Erythroblast (primary cell): ENCODE measurements around the gene MYO6.

Experiments
- DNase-seq, 2 experiments: peaks; one replicate each; lab custom pipeline; 2025; lab: John Stamatoyannopoulos, UW
- GATA1 ChIP-seq: IDR thresholded peaks from 2 replicates; pipeline ENCODE4 v1.6.1; 2011; ENCODE audit warnings: low read depth, mild to moderate bottlenecking, control low read depth, low read length, moderate library complexity
- POLR2A ChIP-seq: IDR thresholded peaks from 2 replicates; pipeline ENCODE4 v1.6.1; 2011; ENCODE audit warnings: mild to moderate bottlenecking, low read length

The MYO6 gene

DNA sequence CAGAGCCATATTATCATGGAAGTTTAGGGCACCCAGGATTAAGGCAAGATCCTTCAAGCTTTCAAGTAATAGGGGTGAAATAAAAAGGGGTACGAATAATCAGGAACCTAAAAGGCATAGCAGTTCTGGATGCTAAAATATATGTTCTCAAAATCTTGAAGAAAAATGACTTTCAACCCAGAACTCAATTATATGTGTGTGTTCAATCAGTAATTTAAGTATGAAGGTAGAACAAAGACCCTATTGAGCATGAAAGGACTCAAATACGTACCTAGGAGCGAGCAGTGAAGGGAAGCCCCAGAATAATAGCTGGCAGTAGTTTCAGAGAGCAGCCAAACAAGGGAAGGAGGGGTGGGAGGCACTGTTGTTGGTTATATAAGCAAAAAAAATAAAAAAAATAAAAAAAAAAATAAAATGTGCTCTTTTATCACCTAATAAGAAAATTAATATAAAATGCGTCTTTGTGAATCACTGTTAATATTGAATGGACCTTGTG, 45.4 kb downstream of the MYO6 start:
- TF ChIP-seq GATA1 = no peak
- TF ChIP-seq POLR2A = no peak

GRCh38 chr6:75794954-75795739, 46.1 kb downstream of the MYO6 start:
- no peak for TF ChIP-seq POLR2A
- TF ChIP-seq GATA1 = no peak
- no peak for DNase-seq

More for the DNA sequence above, 45.4 kb downstream of the MYO6 start:
- DNase-seq = no peak

DNA sequence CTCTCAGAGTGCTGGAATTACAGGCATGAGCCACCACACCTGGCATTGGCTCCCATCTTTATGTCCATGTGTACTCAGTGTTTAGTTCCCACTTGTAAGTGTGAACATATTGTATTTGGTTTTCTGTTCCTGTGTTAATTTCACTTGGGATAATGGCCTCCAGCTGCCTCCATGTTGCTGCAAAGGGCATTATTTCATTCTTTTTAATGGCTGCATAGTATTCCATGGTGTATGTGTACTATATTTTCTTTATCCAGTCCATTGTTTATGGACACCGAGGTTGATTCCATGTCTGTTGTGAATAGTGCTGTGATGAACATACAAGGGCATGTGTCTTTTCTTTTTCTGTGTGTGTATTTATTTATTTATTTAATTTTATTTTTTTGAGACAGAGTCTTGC, 47.7 kb downstream of the MYO6 start:
- DNase-seq = no peak

DNA sequence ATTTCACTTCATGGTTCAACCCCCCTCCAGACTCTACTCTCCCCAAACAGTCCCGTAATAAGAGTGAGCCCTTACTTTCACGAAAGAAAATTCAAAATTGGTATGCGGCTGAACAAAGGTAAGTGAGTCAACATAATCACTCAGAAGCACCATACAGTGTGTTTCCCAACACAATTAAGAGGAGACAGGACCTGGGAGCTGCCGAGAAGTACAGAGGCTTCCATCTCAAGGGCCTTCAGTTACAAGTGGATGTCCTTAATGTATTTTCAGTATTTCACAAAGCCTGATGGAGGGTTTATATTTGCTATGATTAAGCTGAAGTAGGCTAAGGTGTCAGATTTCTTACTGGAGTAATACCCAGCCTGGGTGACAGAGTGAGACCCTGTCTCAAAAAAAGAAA, 51.1 kb downstream of the MYO6 start:
- DNase-seq = no peak
- TF ChIP-seq GATA1 (no peak), POLR2A (no peak)

More for the DNA sequence above, 47.7 kb downstream of the MYO6 start:
- no peak for TF ChIP-seq GATA1
- no peak for TF ChIP-seq POLR2A

DNA sequence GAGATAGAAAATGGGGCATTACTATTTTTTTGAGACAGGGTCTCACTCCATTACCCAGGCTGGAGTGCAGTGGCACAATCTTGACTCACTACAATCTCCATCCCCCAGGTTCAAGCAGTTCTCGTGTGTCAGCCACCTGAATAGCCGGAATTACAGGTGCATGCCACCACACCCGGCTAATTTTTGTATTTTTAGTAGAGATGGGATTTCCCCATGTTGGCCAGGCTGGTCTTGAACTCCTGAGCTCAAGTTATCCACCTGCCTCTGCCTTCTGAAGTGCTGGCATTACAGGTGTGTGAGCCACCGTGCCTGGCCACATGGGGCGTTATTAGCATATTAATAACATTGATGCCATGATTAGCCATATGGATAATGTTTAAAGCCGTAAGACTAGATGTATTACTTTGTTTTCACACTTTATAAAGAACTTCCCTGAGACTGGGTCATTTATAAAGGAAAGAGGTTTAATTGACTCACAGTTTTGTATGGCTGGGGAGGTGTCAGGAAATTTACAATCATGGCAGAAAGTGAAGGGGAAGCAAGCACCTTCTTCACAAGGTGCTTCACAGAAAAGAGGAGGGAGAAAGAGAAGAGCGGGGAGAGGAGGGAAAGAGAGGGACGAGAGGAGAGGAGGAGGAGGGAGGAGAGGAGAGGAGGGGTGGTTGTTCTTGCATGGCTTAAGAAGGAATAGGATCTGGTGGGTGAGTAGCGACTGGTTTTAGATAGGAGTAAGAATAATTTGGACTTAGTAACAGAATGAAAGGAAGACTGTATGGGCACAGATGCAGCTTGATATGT, 51.9 kb downstream of the MYO6 start:
- TF ChIP-seq GATA1 = no peak
- no peak for TF ChIP-seq POLR2A
- DNase-seq = no peak

GRCh38 chr6:75802366-75802765, 53.3 kb downstream of the MYO6 start:
- DNase-seq = no peak
- TF ChIP-seq GATA1 (no peak), POLR2A (no peak)

DNA sequence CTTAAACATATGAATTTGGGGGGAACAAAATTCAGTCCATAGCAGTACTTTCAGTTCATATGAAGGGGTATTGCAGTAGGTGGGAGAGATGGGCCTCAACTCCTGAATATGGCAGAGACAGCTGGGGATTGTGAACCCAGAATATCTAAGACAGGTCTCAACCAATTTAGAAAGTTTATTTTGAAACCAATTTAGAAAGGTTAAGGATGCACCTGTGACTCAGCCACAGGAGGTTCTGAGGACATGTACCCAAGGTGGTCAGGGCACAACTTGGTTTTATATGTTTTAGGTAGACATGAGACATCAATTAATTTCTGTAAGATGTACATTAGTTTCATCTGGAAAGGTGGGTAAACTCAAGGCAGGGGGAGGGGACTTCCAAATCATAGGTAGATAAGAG, 59.5 kb downstream of the MYO6 start:
- no peak for DNase-seq
- TF ChIP-seq GATA1 (no peak), POLR2A (no peak)

- TF ChIP-seq POLR2A (no peak), GATA1 (no peak)
- no peak for DNase-seq
Observed at GRCh38 chr6:75812560-75812959, 63.5 kb downstream of the MYO6 start.

GRCh38 chr6:75813476-75814250, 64.6 kb downstream of the MYO6 start:
- DNase-seq = no peak
- TF ChIP-seq POLR2A (no peak), GATA1 (no peak)

GRCh38 chr6:75815756-75816155, 66.7 kb downstream of the MYO6 start:
- no peak for DNase-seq
- TF ChIP-seq POLR2A (no peak), GATA1 (no peak)

DNA sequence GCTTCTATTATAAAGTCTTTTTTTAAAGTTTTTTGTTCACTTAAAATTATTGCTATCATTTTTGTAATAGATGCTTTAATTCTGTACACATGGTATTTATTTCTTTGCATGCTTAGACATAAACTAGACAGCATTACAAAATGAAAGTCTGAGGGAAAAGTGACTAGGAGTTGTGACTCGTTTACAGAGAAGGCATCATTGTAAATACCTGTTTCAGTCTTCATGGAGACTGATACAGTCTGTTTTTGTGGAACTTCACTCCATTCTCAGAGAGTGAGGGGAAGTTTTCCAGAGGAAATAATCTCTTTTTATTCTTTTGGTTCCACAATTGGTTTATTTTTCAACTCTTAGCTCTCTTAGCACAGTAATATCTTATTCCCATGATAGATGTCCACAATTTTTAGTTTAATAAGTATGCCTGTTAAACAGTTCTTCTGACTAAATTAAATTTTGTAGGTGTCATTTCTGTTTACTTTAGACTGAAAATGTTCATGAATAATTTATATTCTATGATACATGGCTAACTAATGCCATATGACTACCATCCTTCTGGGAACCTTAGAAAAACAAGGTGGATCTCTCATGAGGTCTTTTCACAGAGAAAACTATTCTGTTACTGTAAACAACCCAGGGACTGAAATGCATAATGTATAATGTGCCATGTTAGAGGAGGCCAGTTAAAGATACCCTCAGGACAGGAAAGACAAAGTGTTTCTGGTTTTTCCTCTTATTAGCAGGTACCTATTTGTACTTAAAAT, 69.2 kb downstream of the MYO6 start:
- no peak for DNase-seq
- TF ChIP-seq GATA1 (no peak), POLR2A (no peak)

- DNase-seq = no peak
- no peak for TF ChIP-seq POLR2A
- TF ChIP-seq GATA1 = no peak
Observed at GRCh38 chr6:75819776-75820487, 70.9 kb downstream of the MYO6 start.

DNA sequence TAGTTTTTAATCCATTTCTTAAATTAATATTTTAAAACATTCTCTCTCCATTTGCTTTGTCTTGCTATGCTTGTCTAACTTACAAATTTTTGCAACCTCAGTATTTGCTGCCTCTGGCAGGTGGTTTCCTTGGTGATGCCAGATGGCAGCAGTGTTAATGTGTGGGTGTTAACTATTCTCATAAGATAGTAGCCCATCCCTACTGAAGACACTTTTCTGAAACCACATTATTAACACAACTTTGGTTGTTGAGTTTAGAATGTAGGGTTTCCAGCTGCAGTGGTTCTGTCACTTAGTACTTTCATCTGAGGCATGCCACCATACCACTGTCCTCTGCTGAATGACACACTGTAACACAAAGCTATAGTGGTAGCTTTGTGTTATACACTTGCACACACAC, 75.1 kb downstream of the MYO6 start:
- TF ChIP-seq POLR2A = no peak
- no peak for TF ChIP-seq GATA1
- no peak for DNase-seq
